Testis (tissue), 2 donors: Measurements from ENCODE around the gene PLEKHM2.

Experiments
- CTCF ChIP-seq, 3 experiments: fragments of 450-650 bp in 2 of 3; fragments of 200-600 bp in 1 of 3; sonication (generic) in 1 of 3; IDR thresholded peaks; one replicate each; pipeline ENCODE4 v1.5.1; 2016 to 2019; ENCODE audit warnings: antibody characterized with exemption in 3 of 3, mild to moderate bottlenecking in 2 of 3, moderate library complexity in 1 of 3
- POLR2A ChIP-seq: fragments of 450-650 bp; IDR thresholded peaks from one replicate; pipeline ENCODE4 v1.6.1; 2017; ENCODE audit warnings: antibody characterized with exemption, mild to moderate bottlenecking, moderate library complexity

GRCh38 chr1:15705184-15705566, 21.1 kb downstream of the PLEKHM2 start:
- TF ChIP-seq POLR2A (no peak), CTCF (IDR thresholded peaks at IDR 0.05) (no peak)
